Nephron (organoid): Measurements from ENCODE around the gene KIFC3.
"Not testable (repeated sequence)": the region's sequence is repeated elsewhere in the genome, so short reads cannot be mapped to it uniquely, and the experiment has no call there.

Experiments used
- H3K27ac Mint-ChIP-seq, 3 experiments: 2 replicates each; pipeline ENCODE4 v1.8.0; 2020; ENCODE audit warnings: mixed read lengths in 3 of 3, mild to moderate bottlenecking in 2 of 3, moderate library complexity in 1 of 3
- H3K27me3 Mint-ChIP-seq: 2 replicates; pipeline ENCODE4 v1.8.0; 2021; ENCODE audit warnings: low read depth, mild to moderate bottlenecking, moderate library complexity, mixed read lengths
- H3K36me3 Mint-ChIP-seq: 2 replicates; pipeline ENCODE4 v1.8.0; 2020; ENCODE audit warnings: low read depth, mixed read lengths
- H3K4me1 Mint-ChIP-seq: 2 replicates; pipeline ENCODE4 v1.8.0; 2020; ENCODE audit warnings: mixed read lengths
- H3K4me3 Mint-ChIP-seq, 3 experiments: 2 replicates each; pipeline ENCODE4 v1.8.0; 2020; ENCODE audit warnings: mild to moderate bottlenecking in 3 of 3, mixed read lengths in 3 of 3, moderate library complexity in 2 of 3
- H3K9me3 Mint-ChIP-seq: 2 replicates; pipeline ENCODE4 v1.8.0; 2020; ENCODE audit warnings: mixed read lengths
- CTCF ChIP-seq, 3 experiments: fragments of 200-600 bp; sonication (generic); IDR thresholded peaks; one replicate each; pipeline ENCODE4 v1.5.0; 2021; ENCODE audit warnings: antibody characterized with exemption in 3 of 3; ENCODE audit not compliant: unreplicated experiment in 3 of 3

KIFC3 gene

GRCh38 chr16:57784334-57784733 lies 18.0 kb downstream of the KIFC3 start:
- no peaks in the 10 kb centered on the region for H3K9me3 Mint-ChIP-seq
- peaks cover 16% of the 10 kb centered on the region for H3K36me3 Mint-ChIP-seq
- H3K27ac Mint-ChIP-seq: no peak overlapping the region
- no peaks in the 10 kb centered on the region for H3K27me3 Mint-ChIP-seq
- no peak overlapping the region for H3K4me3 Mint-ChIP-seq
- H3K4me1 Mint-ChIP-seq: peaks cover 16% of the 10 kb centered on the region
- no peak for TF ChIP-seq CTCF (IDR thresholded peaks at IDR 0.05; ENCODE audit: unreplicated experiment in 3 of 3)

DNA sequence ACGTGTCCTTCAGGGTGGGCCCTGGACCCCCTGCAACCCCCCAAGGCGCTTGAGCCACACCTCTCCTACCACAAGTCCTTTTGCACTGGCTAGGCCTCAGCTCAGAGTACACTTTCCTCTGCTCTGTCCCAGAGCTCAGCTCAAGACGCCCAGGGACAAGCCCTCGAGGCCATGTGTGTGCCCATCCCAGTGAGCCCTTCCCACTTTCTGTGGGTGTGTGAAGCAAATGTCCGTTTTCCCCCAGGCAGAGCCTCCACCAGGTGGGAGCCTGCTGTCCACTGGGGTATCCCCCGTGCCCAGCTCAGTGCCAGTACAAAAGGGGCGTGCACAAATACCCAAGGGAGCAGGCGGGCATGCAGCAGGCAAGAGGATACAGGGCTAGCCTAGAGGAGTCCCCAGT lies 18.4 kb downstream of the KIFC3 start:
- H3K9me3 Mint-ChIP-seq: no peaks in the 10 kb centered on the region
- H3K27ac Mint-ChIP-seq: no peak overlapping the region
- H3K27me3 Mint-ChIP-seq: no peaks in the 10 kb centered on the region

GRCh38 chr16:57783116-57783515 lies 19.2 kb downstream of the KIFC3 start:
- Mint-ChIP-seq H3K27ac (peak overlapping the region in 1 of 3 experiments; percentile 37), H3K27me3 (no peaks in the 10 kb centered on the region), H3K9me3 (no peaks in the 10 kb centered on the region), H3K4me1 (peaks cover 10% of the 10 kb centered on the region), H3K36me3 (peaks cover 24% of the 10 kb centered on the region), H3K4me3 (no peak overlapping the region)
- no peak for TF ChIP-seq CTCF (IDR thresholded peaks at IDR 0.05; ENCODE audit: unreplicated experiment in 3 of 3)

More for the DNA sequence above, 18.4 kb downstream of the KIFC3 start:
- no peak overlapping the region for H3K4me3 Mint-ChIP-seq
- peaks cover 18% of the 10 kb centered on the region for H3K36me3 Mint-ChIP-seq
- TF ChIP-seq CTCF (IDR thresholded peaks at IDR 0.05; ENCODE audit: unreplicated experiment in 3 of 3): no peak
- H3K4me1 Mint-ChIP-seq: peaks cover 12% of the 10 kb centered on the region

GRCh38 chr16:57782607-57783055 lies 19.7 kb downstream of the KIFC3 start:
- not testable (repeated sequence) for H3K9me3 Mint-ChIP-seq, H3K4me1 Mint-ChIP-seq, H3K27ac Mint-ChIP-seq, H3K27me3 Mint-ChIP-seq, H3K4me3 Mint-ChIP-seq
- peaks cover 24% of the 10 kb centered on the region for H3K36me3 Mint-ChIP-seq

GRCh38 chr16:57781741-57782606 lies 20.3 kb downstream of the KIFC3 start:
- Mint-ChIP-seq H3K9me3 (no peaks in the 10 kb centered on the region), H3K27ac (no peak overlapping the region), H3K27me3 (no peaks in the 10 kb centered on the region)

DNA sequence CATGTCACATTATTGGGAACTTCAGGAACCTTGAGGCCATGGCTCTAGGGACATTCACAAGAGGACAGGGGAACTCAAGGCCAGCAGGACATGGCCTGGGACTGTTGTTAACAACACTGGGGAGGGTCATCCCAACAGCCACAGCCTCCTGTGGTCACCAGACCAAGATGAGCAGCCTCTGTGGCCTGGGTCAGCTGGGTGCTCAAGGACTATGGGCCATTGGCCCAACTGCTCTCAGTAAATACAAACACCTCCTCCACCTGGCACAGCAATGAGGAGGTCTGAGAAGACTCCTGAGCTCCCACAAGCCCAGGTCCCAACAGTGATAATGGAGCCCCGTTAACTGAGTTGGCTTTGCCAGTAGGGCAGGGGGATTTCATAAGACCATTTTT lies 20.9 kb downstream of the KIFC3 start:
- Mint-ChIP-seq H3K27me3 (no peaks in the 10 kb centered on the region), H3K36me3 (peaks cover 27% of the 10 kb centered on the region), H3K9me3 (no peaks in the 10 kb centered on the region), H3K4me3 (no peak overlapping the region), H3K27ac (no peak overlapping the region), H3K4me1 (no peaks in the 10 kb centered on the region)
- TF ChIP-seq CTCF (IDR thresholded peaks at IDR 0.05; ENCODE audit: unreplicated experiment in 3 of 3): no peak

More at GRCh38 chr16:57781741-57782606, 20.3 kb downstream of the KIFC3 start:
- Mint-ChIP-seq H3K4me1 (peaks cover 2% of the 10 kb centered on the region), H3K36me3 (peaks cover 24% of the 10 kb centered on the region), H3K4me3 (no peak overlapping the region)
- no peak for TF ChIP-seq CTCF (IDR thresholded peaks at IDR 0.05; ENCODE audit: unreplicated experiment in 3 of 3)

DNA sequence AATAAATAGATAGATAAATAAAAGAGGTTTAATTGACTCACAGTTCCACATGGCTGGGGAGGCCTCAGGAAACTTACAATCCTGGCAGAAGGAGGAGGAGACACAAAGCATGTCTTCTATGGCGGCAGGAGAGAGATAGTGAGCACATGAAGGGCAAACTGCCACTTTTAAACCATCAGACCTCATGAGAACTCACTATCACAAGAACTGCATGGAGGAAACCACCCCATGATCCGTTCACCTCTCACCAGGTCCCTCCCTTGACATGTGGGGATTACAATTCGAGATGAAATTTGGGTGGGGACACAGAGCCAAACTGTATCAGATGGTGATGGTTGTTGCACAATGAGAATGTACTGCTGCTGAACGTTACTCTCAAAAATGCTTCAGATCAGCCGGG lies 22.5 kb downstream of the KIFC3 start:
- H3K27ac Mint-ChIP-seq, H3K9me3 Mint-ChIP-seq, H3K27me3 Mint-ChIP-seq, H3K4me3 Mint-ChIP-seq, H3K4me1 Mint-ChIP-seq: not testable (repeated sequence)
- H3K36me3 Mint-ChIP-seq: peaks cover 29% of the 10 kb centered on the region
